Fibroblast of mammary gland (primary cell): Measurements from ENCODE around the gene HSPA12A.

Source experiments
- DNase-seq: peaks from one replicate; pipeline ENCODE4 v3.0.0-alpha.2; 2010; ENCODE audit warnings: low read depth
- H3K4me3 ChIP-seq: 2 replicates; pipeline ENCODE4 v1.5.1; 2011; ENCODE audit warnings: low read depth, mild to moderate bottlenecking, low read length, moderate library complexity; ENCODE audit not compliant: control insufficient read depth
- TF ChIP-seq, protein P1 (sequence below): conservative IDR thresholded peaks from 2 replicates; pipeline ENCODE4 v1.5.1; 2011; ENCODE audit warnings: low read depth, low read length, inconsistent platforms; ENCODE audit not compliant: control insufficient read depth, insufficient read depth

Gene HSPA12A

DNA sequence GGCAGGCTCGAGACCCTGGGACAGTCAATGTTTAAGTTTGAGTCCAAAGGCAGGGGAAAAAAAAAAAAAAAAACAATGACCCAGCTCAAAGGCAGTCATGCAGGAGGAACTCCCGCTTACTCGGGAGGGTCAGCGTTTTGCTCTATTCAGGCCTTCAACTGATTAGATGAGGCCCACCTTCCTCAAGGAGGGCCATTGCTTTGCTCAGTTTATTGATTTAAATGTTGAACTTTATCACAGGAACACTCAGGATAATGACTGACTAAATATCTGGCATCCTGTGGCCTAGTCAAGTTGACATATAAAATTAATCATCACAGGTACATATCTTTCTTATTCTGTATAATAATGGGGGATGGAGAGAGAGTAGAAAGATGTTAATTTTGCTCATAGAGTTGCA is 52.6 kb downstream of the HSPA12A start:
- H3K4me3 ChIP-seq: no peak overlapping the region
- no peak for DNase-seq
- TF ChIP-seq, protein P1, sequence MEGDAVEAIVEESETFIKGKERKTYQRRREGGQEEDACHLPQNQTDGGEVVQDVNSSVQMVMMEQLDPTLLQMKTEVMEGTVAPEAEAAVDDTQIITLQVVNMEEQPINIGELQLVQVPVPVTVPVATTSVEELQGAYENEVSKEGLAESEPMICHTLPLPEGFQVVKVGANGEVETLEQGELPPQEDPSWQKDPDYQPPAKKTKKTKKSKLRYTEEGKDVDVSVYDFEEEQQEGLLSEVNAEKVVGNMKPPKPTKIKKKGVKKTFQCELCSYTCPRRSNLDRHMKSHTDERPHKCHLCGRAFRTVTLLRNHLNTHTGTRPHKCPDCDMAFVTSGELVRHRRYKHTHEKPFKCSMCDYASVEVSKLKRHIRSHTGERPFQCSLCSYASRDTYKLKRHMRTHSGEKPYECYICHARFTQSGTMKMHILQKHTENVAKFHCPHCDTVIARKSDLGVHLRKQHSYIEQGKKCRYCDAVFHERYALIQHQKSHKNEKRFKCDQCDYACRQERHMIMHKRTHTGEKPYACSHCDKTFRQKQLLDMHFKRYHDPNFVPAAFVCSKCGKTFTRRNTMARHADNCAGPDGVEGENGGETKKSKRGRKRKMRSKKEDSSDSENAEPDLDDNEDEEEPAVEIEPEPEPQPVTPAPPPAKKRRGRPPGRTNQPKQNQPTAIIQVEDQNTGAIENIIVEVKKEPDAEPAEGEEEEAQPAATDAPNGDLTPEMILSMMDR: no peak

DNA sequence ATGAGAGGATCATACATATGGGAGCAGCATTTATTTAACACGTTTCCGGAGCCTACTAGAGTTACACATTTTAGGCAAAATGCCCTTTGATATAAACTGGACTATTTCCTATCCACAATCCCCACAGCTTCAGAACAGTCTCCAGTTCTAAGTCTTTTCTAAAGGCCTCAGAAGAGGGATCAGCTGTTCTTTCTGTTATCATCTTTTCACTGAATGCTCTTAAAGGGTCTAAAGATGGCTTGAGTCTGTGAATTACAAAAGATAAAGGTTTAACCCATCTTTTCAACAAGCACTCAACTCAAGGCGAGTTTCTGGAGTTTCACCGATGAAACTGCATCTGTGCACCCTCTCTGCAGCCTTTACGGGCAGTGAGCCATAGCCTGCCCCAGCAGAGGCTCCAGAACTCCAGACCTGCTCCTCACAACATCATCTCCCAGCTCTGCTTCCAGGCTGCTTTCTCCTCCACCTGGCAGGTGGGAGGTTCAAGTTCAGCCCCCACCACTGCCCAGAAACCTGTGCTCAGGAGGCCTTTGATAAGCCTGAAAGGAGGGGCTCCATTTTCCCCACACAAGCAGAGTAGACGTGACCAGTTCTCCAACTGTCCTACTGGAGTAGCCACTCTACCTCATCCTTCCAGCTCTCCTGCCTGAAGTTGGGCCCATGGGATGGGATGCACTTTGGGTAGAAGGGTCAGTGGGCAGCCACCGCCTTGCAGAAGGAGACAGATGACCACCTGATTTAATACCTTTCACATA is 53.4 kb downstream of the HSPA12A start:
- TF ChIP-seq, protein P1: no peak
- no peak overlapping the region for H3K4me3 ChIP-seq

DNA sequence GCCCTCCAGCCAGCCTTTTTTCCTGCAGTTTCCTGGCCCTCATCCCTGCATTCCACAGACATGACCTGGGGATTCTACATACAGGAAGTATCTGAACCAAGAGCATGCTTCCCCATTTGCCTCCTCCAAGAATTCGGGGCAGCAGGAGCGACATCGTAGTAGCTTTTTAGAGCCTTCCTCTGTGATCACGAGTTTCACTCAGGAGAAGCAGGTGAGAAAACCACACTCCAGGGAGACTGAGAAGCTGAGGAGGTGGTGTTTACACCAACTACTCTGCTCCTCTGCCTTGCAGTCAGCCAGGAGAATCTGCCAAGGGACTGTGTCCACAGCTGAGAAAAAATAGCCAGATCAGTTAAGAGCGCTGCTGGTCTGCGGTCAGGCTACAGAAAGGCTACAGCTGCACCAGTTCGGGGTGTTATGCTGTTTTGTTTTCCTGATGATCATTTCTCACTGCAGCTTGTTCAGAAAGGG is 54.1 kb downstream of the HSPA12A start:
- TF ChIP-seq, protein P1: no peak
- peak overlapping the region; percentile 2 for H3K4me3 ChIP-seq

More for the DNA sequence above, 53.4 kb downstream of the HSPA12A start:
- no peak for DNase-seq

DNA sequence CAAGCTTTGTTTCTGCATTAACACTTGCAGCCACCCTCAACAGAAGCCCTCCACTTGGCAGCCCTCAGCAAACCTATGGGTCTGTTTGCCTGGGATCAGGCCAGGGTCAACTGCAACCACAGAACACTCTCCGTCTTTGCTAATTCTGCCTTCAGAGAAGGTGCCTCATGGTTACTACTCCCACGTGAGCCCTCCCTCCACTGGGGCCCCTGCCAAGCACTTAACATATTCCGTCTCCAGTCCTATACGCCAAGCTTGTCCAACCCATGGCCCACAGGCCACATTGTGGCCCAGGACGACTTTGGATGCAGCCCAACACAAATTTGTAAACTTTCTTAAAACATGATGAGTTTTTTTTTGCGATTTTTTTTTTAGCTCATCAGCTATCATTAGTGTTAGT is 54.7 kb downstream of the HSPA12A start:
- TF ChIP-seq, protein P1: no peak
- DNase-seq: no peak
- no peak overlapping the region for H3K4me3 ChIP-seq

More for the DNA sequence above, 54.1 kb downstream of the HSPA12A start:
- peak; percentile 58 for DNase-seq

DNA sequence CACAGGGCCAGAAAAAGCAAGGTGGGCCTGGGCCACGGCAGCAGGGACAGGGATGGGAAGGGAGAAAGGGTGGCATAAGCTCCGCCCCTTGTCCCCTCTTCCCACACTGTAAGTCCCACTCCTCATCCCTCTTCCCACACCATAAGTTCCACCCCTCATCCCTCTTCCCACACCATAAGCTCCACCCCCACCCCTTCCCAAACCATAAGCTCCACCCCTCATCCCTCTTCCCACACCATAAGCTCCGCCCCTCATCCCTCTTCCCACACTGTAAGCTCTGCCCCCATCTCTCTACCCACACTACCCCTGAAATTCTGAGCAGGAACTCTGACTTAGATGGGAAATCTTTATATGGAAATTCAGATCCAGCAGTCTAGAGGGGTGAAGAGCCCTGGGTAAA is 55.7 kb downstream of the HSPA12A start:
- H3K4me3 ChIP-seq: no peak overlapping the region
- no peak for DNase-seq
- TF ChIP-seq, protein P1: no peak

DNA sequence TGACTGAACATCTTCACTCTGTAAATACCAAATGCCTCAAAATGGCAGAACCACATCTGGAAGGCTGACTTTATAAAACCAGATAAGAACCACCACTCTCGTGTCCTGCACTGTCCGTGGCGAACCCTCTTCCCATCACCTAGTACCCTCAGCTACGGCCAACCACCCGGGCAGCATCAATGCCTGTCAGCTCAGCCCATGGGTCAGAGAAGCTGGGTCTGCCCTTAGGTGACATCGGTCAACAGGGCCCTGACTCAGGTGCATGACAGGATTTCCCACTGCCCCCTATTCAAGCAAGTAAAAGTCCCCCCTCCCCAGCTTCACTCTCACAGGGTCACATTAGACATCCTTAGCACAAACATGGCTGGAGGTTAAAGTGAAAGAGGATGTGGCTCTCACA is 56.6 kb downstream of the HSPA12A start:
- no peak for DNase-seq
- no peak overlapping the region for H3K4me3 ChIP-seq
- TF ChIP-seq, protein P1: no peak

DNA sequence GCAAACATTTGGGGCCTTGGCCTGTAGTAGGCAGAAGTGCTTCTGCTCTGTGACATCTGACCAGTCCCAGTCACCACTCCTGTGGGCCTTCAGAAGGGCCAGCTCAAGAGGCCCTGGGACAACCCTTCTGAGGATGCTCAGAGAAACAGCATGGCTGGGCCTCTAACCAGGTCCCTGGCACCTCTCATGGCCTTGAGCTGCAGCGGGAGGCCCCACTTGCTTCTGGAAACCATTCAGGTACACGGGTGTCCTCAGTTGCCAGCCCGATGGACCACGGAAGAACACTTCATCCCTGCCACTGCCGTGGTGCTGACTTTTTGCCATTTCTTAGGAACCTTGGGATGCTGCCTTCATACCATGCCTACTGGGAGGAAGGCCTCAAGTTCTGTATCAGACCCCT is 57.6 kb downstream of the HSPA12A start:
- H3K4me3 ChIP-seq: no peak overlapping the region
- TF ChIP-seq, protein P1: no peak
- no peak for DNase-seq
